ENCODE results near the gene SHKBP1.
A peak's percentile ranks its signal among the peaks of the same experiment; 100 is the strongest.

The SHKBP1 gene

GRCh38 chr19:40599331-40599901, 22.7 kb downstream of the SHKBP1 start:
- Mint-ChIP-seq H3K4me1 (peaks cover 58% of the 10 kb centered on the region), H3K9me3 (no peaks in the 10 kb centered on the region), H3K27ac (no peak overlapping the region), H3K36me3 (ENCODE audit: low read depth) (no peaks in the 10 kb centered on the region), H3K27me3 (ENCODE audit: low read depth, poor library complexity) (peaks cover 74% of the 10 kb centered on the region), H3K4me3 (peak overlapping the region; percentile 91)
- no peak for DNase-seq
- TF ChIP-seq CTCF (IDR thresholded peaks at IDR 0.05), result no peak

- Mint-ChIP-seq H3K4me3 (peak overlapping the region; percentile 91), H3K9me3 (no peaks in the 10 kb centered on the region), H3K4me1 (peaks cover 56% of the 10 kb centered on the region), H3K27me3 (ENCODE audit: low read depth, poor library complexity) (peaks cover 71% of the 10 kb centered on the region), H3K27ac (no peak overlapping the region), H3K36me3 (ENCODE audit: low read depth) (no peaks in the 10 kb centered on the region)
- no peak for TF ChIP-seq CTCF (IDR thresholded peaks at IDR 0.05)
- DNase-seq, result no peak
Observed at GRCh38 chr19:40599902-40600569, 23.4 kb downstream of the SHKBP1 start.

GRCh38 chr19:40600570-40601133, 24.0 kb downstream of the SHKBP1 start:
- Mint-ChIP-seq H3K4me1 (peaks cover 60% of the 10 kb centered on the region), H3K27me3 (ENCODE audit: low read depth, poor library complexity) (peaks cover 72% of the 10 kb centered on the region), H3K9me3 (no peaks in the 10 kb centered on the region), H3K36me3 (ENCODE audit: low read depth) (no peaks in the 10 kb centered on the region), H3K4me3 (peak overlapping the region; percentile 70), H3K27ac (no peak overlapping the region)
- TF ChIP-seq CTCF (IDR thresholded peaks at IDR 0.05), result no peak
- no peak for DNase-seq

- peak; percentile 60 for DNase-seq
- Mint-ChIP-seq H3K27me3 (ENCODE audit: low read depth, poor library complexity) (peaks cover 73% of the 10 kb centered on the region), H3K4me1 (peaks cover 67% of the 10 kb centered on the region), H3K9me3 (no peaks in the 10 kb centered on the region), H3K4me3 (peak within 1 kb of the TSS; percentile 70), H3K27ac (no peak within 1 kb of the TSS), H3K36me3 (ENCODE audit: low read depth) (no peaks in the 10 kb centered on the region)
- no peak for TF ChIP-seq CTCF (IDR thresholded peaks at IDR 0.05)
Observed at GRCh38 chr19:40601134-40601974, 24.7 kb downstream of the SHKBP1 start, which contains the start of gene LTBP4. Gene LTBP4, plus strand, starts transcription at chr19:40601369. Its CDS starts 19 bp downstream, at chr19:40601388.

- peak overlapping the region; percentile 75 for H3K4me3 Mint-ChIP-seq
- no peak overlapping the region for H3K27ac Mint-ChIP-seq
- H3K4me1 Mint-ChIP-seq, result peaks cover 77% of the 10 kb centered on the region
- no peaks in the 10 kb centered on the region for H3K9me3 Mint-ChIP-seq
- TF ChIP-seq CTCF (IDR thresholded peaks at IDR 0.05), result no peak
- DNase-seq, result no peak
- peaks cover 5% of the 10 kb centered on the region for H3K36me3 Mint-ChIP-seq (ENCODE audit: low read depth)
- peaks cover 85% of the 10 kb centered on the region for H3K27me3 Mint-ChIP-seq (ENCODE audit: low read depth, poor library complexity)
Observed at GRCh38 chr19:40603071-40603388, 26.4 kb downstream of the SHKBP1 start.
